ENCODE results near the gene GNAQ.

DNA sequence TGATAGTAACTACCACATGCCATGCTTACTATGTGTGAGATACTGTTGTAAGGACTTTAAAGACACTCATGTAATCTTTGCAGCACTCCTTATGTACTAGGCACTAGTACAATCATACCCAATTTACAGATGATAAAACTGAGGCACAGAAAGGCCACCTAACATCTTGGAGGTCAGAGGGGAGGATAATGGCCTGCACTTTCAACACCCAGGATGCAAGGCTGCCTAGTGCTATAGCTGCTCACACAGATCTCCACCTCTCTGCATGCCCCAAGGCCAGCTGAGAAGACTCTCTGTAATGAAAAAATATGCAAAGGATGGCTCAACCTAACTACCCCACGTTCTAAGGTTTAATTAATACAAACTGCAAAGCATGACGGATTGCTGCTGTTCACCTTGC lies 57.2 kb downstream of the GNAQ start:
- TF ChIP-seq, protein P1, sequence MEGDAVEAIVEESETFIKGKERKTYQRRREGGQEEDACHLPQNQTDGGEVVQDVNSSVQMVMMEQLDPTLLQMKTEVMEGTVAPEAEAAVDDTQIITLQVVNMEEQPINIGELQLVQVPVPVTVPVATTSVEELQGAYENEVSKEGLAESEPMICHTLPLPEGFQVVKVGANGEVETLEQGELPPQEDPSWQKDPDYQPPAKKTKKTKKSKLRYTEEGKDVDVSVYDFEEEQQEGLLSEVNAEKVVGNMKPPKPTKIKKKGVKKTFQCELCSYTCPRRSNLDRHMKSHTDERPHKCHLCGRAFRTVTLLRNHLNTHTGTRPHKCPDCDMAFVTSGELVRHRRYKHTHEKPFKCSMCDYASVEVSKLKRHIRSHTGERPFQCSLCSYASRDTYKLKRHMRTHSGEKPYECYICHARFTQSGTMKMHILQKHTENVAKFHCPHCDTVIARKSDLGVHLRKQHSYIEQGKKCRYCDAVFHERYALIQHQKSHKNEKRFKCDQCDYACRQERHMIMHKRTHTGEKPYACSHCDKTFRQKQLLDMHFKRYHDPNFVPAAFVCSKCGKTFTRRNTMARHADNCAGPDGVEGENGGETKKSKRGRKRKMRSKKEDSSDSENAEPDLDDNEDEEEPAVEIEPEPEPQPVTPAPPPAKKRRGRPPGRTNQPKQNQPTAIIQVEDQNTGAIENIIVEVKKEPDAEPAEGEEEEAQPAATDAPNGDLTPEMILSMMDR (IDR thresholded peaks at IDR 0.05) = no peak
- no peak for TF ChIP-seq EP300 (IDR thresholded peaks at IDR 0.05)
